Left lung (tissue), 10 donors: ENCODE measurements around the gene GJE1. TPM values are rescaled to one million over a fixed set of nuclear protein-coding genes. Genes with fewer than 3 reads are reported as not detected.
A peak's percentile ranks its signal among the peaks of the same experiment; 100 is the strongest.

Source experiments
- ATAC-seq: fragments of 200-7000 bp; cut with Tn5 transposase; one replicate; pipeline ENCODE4 v1.9.1; 2020; ENCODE audit warnings: moderate library complexity
- DNase-seq, 4 donors: peaks; one replicate each; pipeline ENCODE4 v3.0.0-alpha.2; 2013 to 2020
- H3K27ac ChIP-seq, 2 donors: fragments of 200-600 bp; sonication (generic) in 1 of 2; one replicate each; pipeline versions ENCODE4 v1.5.0 to v1.8.0; 2020 to 2021
- H3K27me3 ChIP-seq, 2 donors: fragments of 200-600 bp; sonication (generic) in 1 of 2; one replicate each; pipeline versions ENCODE4 v1.5.0 to v1.8.0; 2020 to 2021
- H3K36me3 ChIP-seq, 2 donors: fragments of 200-600 bp; sonication (generic) in 1 of 2; one replicate each; pipeline versions ENCODE4 v1.5.0 to v1.8.0; 2020 to 2021
- H3K4me1 ChIP-seq, 2 donors: fragments of 200-600 bp; one replicate each; pipeline ENCODE4 v1.8.0; 2021
- H3K4me3 ChIP-seq, 2 donors: fragments of 200-600 bp; sonication (generic) in 1 of 2; one replicate each; pipeline versions ENCODE4 v1.5.0 to v1.8.0; 2020 to 2021; ENCODE audit warnings: mild to moderate bottlenecking in 1 of 2
- H3K9me3 ChIP-seq, 2 donors: fragments of 200-600 bp; sonication (generic) in 1 of 2; one replicate each; pipeline versions ENCODE4 v1.5.0 to v1.8.0; 2020 to 2021
- intact Hi-C, 2 donors: fragments of 100-400 bp; cut with DNase I; formaldehyde crosslinking; loops; one replicate each; pipeline versions ENCODE4 v1.11.2 to v1.14.2; 2022
- polyA plus RNA-seq, 6 donors: library from polyadenylated mRNA; unstranded; fragments of 120-200 nt; gene quantifications; one replicate each; pipeline ENCODE4 v1.2.1, GENCODE V29; 2013; ENCODE audit not compliant: insufficient read length in 6 of 6
- total RNA-seq, 2 donors: library from RNA; stranded (reverse); fragmentation: NEBNext Ultra II Directional; extraction: Animal tissue kit (Norgen Biotek cat#: 25700); gene quantifications; one replicate each; pipeline ENCODE4 v1.2.1, GENCODE V29; 2021
- TF ChIP-seq, protein P1 (sequence below), 2 donors: fragments of 200-600 bp; sonication (generic) in 1 of 2; IDR thresholded peaks; one replicate each; pipeline versions ENCODE4 v1.5.0 to v1.8.0; 2021; ENCODE audit warnings: antibody characterized with exemption in 2 of 2
- donor health status: DM: no; HTN: yes; CAD: no.
- donor health status: DM: no; HTN: no; CAD: no.

The GJE1 gene
- total and polyA plus RNA-seq, 8 donors, result not detected

DNA sequence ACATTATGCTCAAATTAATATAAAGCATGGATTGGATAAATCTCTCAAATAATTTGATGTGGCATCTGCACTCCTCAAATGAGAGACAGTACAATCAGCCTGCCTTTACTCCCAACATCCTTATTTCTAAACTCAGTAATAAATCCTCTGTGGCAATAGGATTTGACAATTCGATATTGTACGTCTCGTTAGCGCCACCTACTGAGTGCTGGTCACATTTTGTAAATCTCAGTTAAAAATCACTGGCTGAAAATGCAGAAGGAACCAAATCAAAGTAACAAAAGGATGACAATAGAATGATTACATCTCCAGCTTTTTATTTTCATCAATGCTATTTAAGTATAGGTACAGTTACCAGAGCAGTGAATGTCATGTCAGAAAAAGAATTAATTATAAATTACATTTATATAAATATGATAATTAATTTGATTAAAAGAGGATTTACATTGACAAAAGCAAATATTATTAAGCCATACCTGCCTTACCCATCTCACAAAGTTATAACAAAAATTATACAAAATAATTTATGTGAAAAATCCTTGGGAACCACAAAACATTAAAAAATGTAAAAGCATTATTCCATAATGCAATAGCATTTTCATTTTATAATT lies 20.2 kb upstream of the GJE1 start:
- H3K27me3 ChIP-seq, result no peaks in the 10 kb centered on the region
- H3K4me1 ChIP-seq, result no peaks in the 10 kb centered on the region
- H3K9me3 ChIP-seq, result no peaks in the 10 kb centered on the region
- ATAC-seq (peak; percentile 60), DNase-seq (peak in 3 of 4 donors; percentile 50 to 64 (median 54))
- H3K4me3 ChIP-seq, result no peak overlapping the region
- no peaks in the 10 kb centered on the region for H3K36me3 ChIP-seq
- TF ChIP-seq, protein P1, sequence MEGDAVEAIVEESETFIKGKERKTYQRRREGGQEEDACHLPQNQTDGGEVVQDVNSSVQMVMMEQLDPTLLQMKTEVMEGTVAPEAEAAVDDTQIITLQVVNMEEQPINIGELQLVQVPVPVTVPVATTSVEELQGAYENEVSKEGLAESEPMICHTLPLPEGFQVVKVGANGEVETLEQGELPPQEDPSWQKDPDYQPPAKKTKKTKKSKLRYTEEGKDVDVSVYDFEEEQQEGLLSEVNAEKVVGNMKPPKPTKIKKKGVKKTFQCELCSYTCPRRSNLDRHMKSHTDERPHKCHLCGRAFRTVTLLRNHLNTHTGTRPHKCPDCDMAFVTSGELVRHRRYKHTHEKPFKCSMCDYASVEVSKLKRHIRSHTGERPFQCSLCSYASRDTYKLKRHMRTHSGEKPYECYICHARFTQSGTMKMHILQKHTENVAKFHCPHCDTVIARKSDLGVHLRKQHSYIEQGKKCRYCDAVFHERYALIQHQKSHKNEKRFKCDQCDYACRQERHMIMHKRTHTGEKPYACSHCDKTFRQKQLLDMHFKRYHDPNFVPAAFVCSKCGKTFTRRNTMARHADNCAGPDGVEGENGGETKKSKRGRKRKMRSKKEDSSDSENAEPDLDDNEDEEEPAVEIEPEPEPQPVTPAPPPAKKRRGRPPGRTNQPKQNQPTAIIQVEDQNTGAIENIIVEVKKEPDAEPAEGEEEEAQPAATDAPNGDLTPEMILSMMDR (IDR thresholded peaks at IDR 0.05), result peak; percentile 42 to 57
- intact Hi-C loops, result no loop called here
- no peak overlapping the region for H3K27ac ChIP-seq

DNA sequence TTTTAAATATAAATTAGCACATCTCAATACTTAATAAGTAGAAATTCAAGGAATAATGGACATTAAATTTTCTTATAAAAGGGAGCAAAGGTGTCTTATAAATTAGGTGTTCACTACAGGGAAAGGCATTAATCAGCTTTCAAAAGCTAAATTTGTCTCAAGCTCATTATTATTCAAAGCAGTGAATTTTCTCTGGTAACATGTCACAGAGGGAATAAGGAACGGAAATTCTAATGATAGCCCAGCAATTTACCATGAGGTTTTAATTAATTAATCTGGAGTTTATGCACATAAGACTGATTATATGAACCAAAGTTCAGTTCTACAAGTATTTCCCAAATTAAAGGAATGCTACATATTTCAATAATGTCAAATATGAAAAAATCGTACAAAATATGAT lies 15.4 kb upstream of the GJE1 start:
- intact Hi-C loops, result no loop called here
- no peak overlapping the region for H3K4me3 ChIP-seq
- DNase-seq, result no peak
- H3K36me3 ChIP-seq, result no peaks in the 10 kb centered on the region
- H3K4me1 ChIP-seq, result no peaks in the 10 kb centered on the region
- H3K9me3 ChIP-seq, result no peaks in the 10 kb centered on the region
- TF ChIP-seq, protein P1 (IDR thresholded peaks at IDR 0.05), result no peak
- ATAC-seq, result no peak
- no peak overlapping the region for H3K27ac ChIP-seq
- no peaks in the 10 kb centered on the region for H3K27me3 ChIP-seq

DNA sequence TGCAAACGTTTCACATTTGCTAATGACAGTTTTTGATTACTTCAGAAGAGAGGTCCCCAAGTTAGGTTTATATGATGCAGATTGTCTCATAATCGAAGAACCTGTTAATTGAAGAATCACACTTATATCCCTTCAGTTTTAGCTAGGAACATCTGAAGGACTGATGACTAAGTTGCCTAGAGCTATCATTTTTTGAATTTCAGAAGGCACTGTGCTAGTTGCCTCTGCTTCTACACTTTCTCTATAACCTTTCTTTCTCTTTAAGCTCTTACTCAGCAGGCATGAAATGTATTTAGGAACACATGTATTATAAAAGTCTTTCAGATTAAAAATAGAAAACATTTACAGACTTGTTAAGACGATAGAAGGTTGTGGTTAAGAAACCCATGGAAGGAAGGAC lies 14.4 kb upstream of the GJE1 start:
- no peak overlapping the region for H3K27ac ChIP-seq
- TF ChIP-seq, protein P1 (IDR thresholded peaks at IDR 0.05), result no peak
- DNase-seq (no peak), ATAC-seq (no peak)
- H3K9me3 ChIP-seq, result no peaks in the 10 kb centered on the region
- intact Hi-C loops, result no loop called here
- H3K27me3 ChIP-seq, result no peaks in the 10 kb centered on the region
- H3K4me1 ChIP-seq, result no peaks in the 10 kb centered on the region
- no peak overlapping the region for H3K4me3 ChIP-seq
- H3K36me3 ChIP-seq, result no peaks in the 10 kb centered on the region

DNA sequence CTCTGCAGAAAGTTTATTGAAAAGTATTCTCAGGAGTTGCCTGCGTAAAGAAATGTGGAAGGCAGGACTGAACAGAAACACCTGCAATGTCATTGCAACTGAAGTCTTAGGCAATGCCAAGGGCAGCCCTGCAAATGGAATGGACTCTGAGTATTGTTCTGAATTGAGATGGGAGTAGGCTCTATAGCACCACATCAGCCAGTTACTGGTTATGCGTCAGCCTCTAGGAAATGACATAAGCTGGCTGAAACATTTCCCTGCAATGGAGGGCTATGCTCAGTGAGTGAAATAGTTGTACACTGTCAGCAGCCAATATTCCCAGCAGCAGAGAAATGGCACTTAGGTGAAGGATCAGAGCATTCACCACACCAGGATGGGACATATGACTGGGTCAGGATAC lies 13.8 kb upstream of the GJE1 start:
- Histone ChIP-seq H3K27me3 (no peaks in the 10 kb centered on the region), H3K4me1 (no peaks in the 10 kb centered on the region), H3K27ac (no peak overlapping the region), H3K4me3 (no peak overlapping the region), H3K36me3 (no peaks in the 10 kb centered on the region), H3K9me3 (no peaks in the 10 kb centered on the region)
- ATAC-seq (no peak), DNase-seq (no peak)
- TF ChIP-seq, protein P1 (IDR thresholded peaks at IDR 0.05), result no peak
- intact Hi-C loops, result no loop called here

DNA sequence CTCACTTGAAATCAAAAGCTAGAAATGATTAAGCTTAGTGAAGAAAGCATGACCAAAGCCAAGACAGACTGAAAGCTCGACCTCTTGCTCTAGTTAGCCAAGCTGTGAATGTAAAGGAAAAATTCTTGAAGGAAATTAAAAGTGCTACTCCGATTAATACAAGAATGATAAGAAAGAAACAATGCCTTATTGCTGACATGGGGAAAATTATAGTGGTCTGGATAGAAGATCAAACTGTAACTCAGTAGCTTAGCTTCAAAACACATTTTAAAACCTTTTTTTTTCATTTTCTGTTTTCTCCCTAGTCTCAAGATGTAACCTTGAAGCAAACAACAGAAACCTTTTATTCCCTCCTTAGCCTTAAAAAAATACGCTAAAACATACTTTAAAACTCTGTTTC lies 11.4 kb upstream of the GJE1 start:
- no peak overlapping the region for H3K27ac ChIP-seq
- intact Hi-C loops, result no loop called here

More for the DNA sequence above, 11.4 kb upstream of the GJE1 start:
- DNase-seq (no peak), ATAC-seq (no peak)
- H3K4me1 ChIP-seq, result no peaks in the 10 kb centered on the region
- H3K36me3 ChIP-seq, result no peaks in the 10 kb centered on the region
- TF ChIP-seq, protein P1 (IDR thresholded peaks at IDR 0.05), result no peak
- H3K9me3 ChIP-seq, result no peaks in the 10 kb centered on the region
- no peak overlapping the region for H3K4me3 ChIP-seq
- no peaks in the 10 kb centered on the region for H3K27me3 ChIP-seq
